VCaP (cell line): ENCODE measurements around the gene LRRC46.

Source experiments
- H3K27ac ChIP-seq: fragments of 450-650 bp; 2 replicates; pipeline ENCODE4 v1.5.1; 2017
- TF ChIP-seq, protein P1 (sequence below): fragments of 450-650 bp; conservative IDR thresholded peaks from 2 replicates; pipeline ENCODE4 v1.5.1; 2017; ENCODE audit warnings: mild to moderate bottlenecking, moderate library complexity

LRRC46 gene

DNA sequence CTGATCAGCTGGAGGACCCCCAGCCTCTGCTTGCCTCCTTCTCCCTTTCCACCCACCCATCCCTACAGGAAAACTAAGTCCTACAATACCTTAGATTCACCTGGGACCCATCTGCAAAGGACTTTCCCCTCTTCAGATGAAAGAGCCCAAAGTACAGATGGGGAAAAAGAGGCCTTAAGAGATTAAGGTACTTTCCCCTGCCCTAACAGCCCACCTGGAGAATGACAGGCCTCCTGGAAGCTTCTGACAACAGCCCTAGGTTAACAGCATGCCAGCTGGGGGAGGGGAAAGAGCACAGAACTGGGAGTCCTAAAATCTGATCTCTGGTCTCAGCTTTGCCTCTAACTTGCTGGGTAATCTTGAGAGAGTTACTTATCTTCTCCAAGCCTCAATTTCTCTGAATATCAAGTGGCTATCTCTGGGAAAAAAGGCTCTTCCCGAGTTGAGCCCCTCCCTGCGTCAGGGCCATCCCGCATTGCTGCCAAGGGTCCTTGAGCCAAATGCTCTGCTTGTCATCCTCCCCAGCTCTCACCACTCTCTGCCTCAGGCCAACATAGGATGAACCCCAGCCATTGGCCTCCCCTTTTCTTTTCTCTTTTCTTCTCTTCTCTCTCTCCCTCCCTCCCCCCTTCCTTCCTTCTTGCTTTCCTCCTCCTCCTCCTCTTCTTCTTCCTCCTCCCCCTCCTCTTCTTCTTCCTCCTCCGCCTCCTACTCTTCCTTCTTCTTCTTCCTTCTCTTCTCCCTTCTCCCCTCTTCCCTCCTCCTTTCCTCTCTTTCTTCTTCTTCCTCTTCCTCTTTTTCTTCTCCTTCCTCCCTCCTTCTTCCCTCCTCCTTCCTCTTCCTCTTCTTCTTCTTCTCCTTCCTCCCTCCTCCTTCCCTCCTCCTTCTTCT lies 42.0 kb downstream of the LRRC46 start:
- H3K27ac ChIP-seq, result no peak overlapping the region

DNA sequence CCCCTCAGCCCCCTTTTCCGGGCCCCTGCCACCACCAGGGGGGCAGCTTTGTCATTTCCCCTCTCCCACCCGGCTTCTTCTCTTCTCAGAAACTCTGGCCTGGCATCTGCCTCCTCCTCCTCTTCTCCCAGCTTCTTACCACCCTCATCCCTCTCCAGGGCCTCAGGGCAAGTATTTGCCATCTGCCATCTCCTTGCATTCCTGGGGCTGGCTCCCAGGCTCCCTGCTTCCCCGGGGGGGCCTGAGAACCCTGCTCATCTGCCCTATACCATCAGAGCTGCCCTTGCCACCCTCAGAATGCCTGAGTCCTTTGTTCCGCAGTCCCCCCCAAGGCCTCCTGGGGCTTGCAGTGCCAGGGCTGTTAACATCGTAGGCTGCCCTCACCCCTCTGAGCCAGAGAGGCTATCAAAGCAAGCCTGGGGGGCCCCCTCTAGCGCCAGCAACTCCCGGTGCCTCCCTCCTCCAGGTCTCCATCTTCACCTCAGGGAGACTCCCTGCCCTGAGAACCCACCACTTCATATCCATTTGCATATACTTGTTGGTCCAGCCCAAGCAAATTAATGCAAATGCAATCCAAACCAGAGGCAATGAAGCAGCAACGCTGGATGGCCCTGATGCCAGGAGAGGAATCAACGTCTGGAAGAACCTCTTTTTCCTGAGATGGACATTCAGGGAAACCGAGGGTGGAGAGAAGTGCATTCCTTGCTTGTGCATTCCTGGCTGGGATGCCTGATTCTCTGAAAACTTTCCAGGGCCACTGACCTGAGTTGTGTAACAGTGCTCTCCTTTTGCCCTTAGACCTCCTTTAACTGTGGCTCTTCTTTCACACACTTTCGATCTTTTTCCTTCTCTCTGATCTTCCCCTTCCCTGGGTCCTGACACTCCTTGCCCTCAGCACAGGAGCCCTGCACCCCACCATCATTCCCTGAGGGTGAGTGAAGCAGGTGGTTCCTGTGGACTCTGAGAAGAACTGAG lies 43.8 kb downstream of the LRRC46 start:
- no peak overlapping the region for H3K27ac ChIP-seq
- TF ChIP-seq, protein P1, sequence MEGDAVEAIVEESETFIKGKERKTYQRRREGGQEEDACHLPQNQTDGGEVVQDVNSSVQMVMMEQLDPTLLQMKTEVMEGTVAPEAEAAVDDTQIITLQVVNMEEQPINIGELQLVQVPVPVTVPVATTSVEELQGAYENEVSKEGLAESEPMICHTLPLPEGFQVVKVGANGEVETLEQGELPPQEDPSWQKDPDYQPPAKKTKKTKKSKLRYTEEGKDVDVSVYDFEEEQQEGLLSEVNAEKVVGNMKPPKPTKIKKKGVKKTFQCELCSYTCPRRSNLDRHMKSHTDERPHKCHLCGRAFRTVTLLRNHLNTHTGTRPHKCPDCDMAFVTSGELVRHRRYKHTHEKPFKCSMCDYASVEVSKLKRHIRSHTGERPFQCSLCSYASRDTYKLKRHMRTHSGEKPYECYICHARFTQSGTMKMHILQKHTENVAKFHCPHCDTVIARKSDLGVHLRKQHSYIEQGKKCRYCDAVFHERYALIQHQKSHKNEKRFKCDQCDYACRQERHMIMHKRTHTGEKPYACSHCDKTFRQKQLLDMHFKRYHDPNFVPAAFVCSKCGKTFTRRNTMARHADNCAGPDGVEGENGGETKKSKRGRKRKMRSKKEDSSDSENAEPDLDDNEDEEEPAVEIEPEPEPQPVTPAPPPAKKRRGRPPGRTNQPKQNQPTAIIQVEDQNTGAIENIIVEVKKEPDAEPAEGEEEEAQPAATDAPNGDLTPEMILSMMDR, result no peak

More for the DNA sequence above, 42.0 kb downstream of the LRRC46 start:
- TF ChIP-seq, protein P1, result no peak

- TF ChIP-seq, protein P1, result no peak
Observed at GRCh38 chr17:47877368-47878034, 46.0 kb downstream of the LRRC46 start.

DNA sequence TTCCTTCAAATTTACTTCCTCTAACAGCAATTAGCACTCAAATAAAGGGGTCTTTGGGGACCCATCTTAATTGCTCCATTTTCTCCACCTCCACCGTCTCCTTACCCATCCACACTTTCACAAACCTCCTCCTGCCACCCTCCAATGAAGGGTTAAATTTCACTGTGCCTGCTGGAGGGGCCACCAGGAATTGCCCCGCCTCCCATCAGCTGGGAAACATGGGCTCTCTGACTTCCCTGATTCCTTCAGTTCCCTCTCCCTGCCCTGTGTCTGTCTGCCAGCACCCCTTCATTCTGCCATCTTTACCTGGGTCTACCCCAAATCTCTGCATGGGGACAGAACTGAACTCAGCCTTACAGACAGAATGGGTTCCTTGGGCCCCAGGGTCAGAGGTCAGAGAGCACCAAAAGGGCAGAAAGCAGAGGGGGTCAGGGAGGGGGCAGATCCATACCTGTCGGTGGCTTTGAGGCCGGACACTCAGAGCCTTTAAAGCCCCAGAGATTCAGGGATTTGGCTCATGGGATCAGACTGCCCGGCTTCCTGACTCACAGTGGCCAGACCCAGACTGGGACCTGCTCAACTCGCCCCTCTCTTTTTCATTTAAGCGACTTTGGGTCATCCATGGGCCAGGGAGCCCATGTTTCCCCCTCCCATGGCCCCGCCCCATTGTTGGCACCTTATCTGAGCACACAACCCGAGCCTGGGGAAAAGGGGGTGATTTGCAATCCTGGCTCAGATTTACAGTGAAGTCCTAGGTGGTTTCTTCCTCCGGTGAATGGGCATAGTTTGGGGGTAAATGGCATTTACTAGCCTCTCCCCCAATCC lies 46.9 kb downstream of the LRRC46 start:
- H3K27ac ChIP-seq, result no peak overlapping the region

More at GRCh38 chr17:47877368-47878034, 46.0 kb downstream of the LRRC46 start:
- H3K27ac ChIP-seq, result no peak overlapping the region

GRCh38 chr17:47879028-47879585 lies 47.6 kb downstream of the LRRC46 start:
- H3K27ac ChIP-seq, result no peak overlapping the region
- TF ChIP-seq, protein P1, result no peak

More for the DNA sequence above, 46.9 kb downstream of the LRRC46 start:
- TF ChIP-seq, protein P1, result no peak

- H3K27ac ChIP-seq, result no peak overlapping the region
- TF ChIP-seq, protein P1, result no peak
Observed at GRCh38 chr17:47879776-47880454, 48.4 kb downstream of the LRRC46 start.
